ENCODE measurements around the gene DCAF15. TPM values are rescaled to one million over a fixed set of nuclear protein-coding genes. Genes with fewer than 3 reads are reported as not detected.
"Not testable (repeated sequence)": the region's sequence is repeated elsewhere in the genome, so short reads cannot be mapped to it uniquely, and the experiment has no call there.

Gene DCAF15
- total RNA-seq, 1 donor from 2014 or later = 49.5 TPM

- H3K4me3 ChIP-seq (ENCODE audit: low read depth, low read length) = no peak overlapping the region
- DNase-seq (ENCODE audit: low read depth) = no peak
- TF ChIP-seq CTCF (conservative IDR thresholded peaks at IDR 0.05; ENCODE audit: low read depth, low read length) = no peak
Observed at GRCh38 chr19:13963603-13964105, 11.3 kb downstream of the DCAF15 start.

- TF ChIP-seq CTCF (conservative IDR thresholded peaks at IDR 0.05; ENCODE audit: low read depth, low read length) = no peak
- no peak for DNase-seq (ENCODE audit: low read depth)
Observed at GRCh38 chr19:13964776-13965175, 12.5 kb downstream of the DCAF15 start.

GRCh38 chr19:13965377-13965896, 13.1 kb downstream of the DCAF15 start:
- TF ChIP-seq CTCF (conservative IDR thresholded peaks at IDR 0.05; ENCODE audit: low read depth, low read length) = no peak
- no peak overlapping the region for H3K4me3 ChIP-seq (ENCODE audit: low read depth, low read length)
- no peak for DNase-seq (ENCODE audit: low read depth)

More at GRCh38 chr19:13964776-13965175, 12.5 kb downstream of the DCAF15 start:
- no peak overlapping the region for H3K4me3 ChIP-seq (ENCODE audit: low read depth, low read length)

GRCh38 chr19:13965926-13966683, 13.8 kb downstream of the DCAF15 start:
- H3K4me3 ChIP-seq (ENCODE audit: low read depth, low read length) = no peak overlapping the region
- no peak for DNase-seq (ENCODE audit: low read depth)
- TF ChIP-seq CTCF (conservative IDR thresholded peaks at IDR 0.05; ENCODE audit: low read depth, low read length) = no peak

- no peak overlapping the region for H3K4me3 ChIP-seq (ENCODE audit: low read depth, low read length)
- no peak for DNase-seq (ENCODE audit: low read depth)
- no peak for TF ChIP-seq CTCF (conservative IDR thresholded peaks at IDR 0.05; ENCODE audit: low read depth, low read length)
Observed at GRCh38 chr19:13966684-13967128, 14.4 kb downstream of the DCAF15 start.

- DNase-seq (ENCODE audit: low read depth) = not testable (repeated sequence)
Observed at GRCh38 chr19:13967206-13967605, 14.9 kb downstream of the DCAF15 start.

GRCh38 chr19:13968383-13968935, 16.1 kb downstream of the DCAF15 start:
- no peak for DNase-seq (ENCODE audit: low read depth)
- H3K4me3 ChIP-seq (ENCODE audit: low read depth, low read length) = no peak overlapping the region
- TF ChIP-seq CTCF (conservative IDR thresholded peaks at IDR 0.05; ENCODE audit: low read depth, low read length) = no peak

More at GRCh38 chr19:13967206-13967605, 14.9 kb downstream of the DCAF15 start:
- not testable (repeated sequence) for H3K4me3 ChIP-seq (ENCODE audit: low read depth, low read length)

Data from epithelial cell of proximal tubule (primary cell).